Panc1 (cell line): Measurements from ENCODE around the gene LYST. TPM values are rescaled to one million over a fixed set of nuclear protein-coding genes. Genes with fewer than 3 reads are reported as not detected.

ENCODE experiments used
- ATAC-seq: fragments of 200-7000 bp; cut with Tn5 transposase; 2 replicates; pipeline ENCODE4 v1.9.1; 2020; ENCODE audit warnings: mild to moderate bottlenecking, moderate library complexity
- BruUV-seq: library from RNA; stranded (reverse); fragments of 400-500 nt; replicated peaks from 2 replicates; lab custom pipeline; 2021; lab: Mats Ljungman, UMichigan
- CTCF ChIA-PET: fragments of 300-600 bp; sonication (Branson Sonifier 250); formaldehyde crosslinking; loops from one replicate; lab custom pipeline; 2022; ENCODE audit warnings: antibody characterized with exemption; lab: Charles Lee
- POLR2A ChIA-PET: fragments of 300-600 bp; sonication (Branson Sonifier 250); formaldehyde crosslinking; loops from one replicate; lab custom pipeline; 2022; ENCODE audit warnings: antibody characterized with exemption; lab: Charles Lee
- DNase-seq: peaks from one replicate; pipeline ENCODE4 v3.0.0-alpha.2; 2010; ENCODE audit warnings: low read depth, low spot score
- H3K27ac ChIP-seq: 2 replicates; pipeline ENCODE4 v1.5.1; 2011; ENCODE audit warnings: mild to moderate bottlenecking, low read length, inconsistent platforms
- H3K27me3 ChIP-seq: fragments of 200-500 bp; sonication (Bioruptor generic); 2 replicates; pipeline ENCODE4 v1.6.0; 2014; ENCODE audit warnings: low read length, inconsistent platforms; ENCODE audit not compliant: control insufficient read depth, insufficient read depth
- H3K36me3 ChIP-seq: fragments of 200-500 bp; sonication (Bioruptor generic); 2 replicates; pipeline ENCODE4 v1.5.1; 2014; ENCODE audit warnings: inconsistent platforms, mild to moderate bottlenecking, low read length, moderate library complexity; ENCODE audit not compliant: control insufficient read depth, insufficient read depth
- H3K4me1 ChIP-seq: 2 replicates; pipeline ENCODE4 v1.5.1; 2011; ENCODE audit warnings: inconsistent platforms, mild to moderate bottlenecking, low read length, moderate library complexity; ENCODE audit not compliant: control insufficient read depth, insufficient read depth
- H3K4me3 ChIP-seq, 2 experiments: 2 replicates each; pipeline ENCODE4 v1.5.1; 2011 to 2012; ENCODE audit warnings: low read depth in 2 of 2, low read length in 2 of 2, mild to moderate bottlenecking in 2 of 2, inconsistent platforms in 1 of 2, moderate library complexity in 1 of 2
- H3K9me3 ChIP-seq: fragments of 200-500 bp; sonication (Bioruptor generic); 2 replicates; pipeline ENCODE4 v1.5.1; 2014; ENCODE audit warnings: low read depth, mild to moderate bottlenecking, inconsistent platforms, low read length, moderate library complexity; ENCODE audit not compliant: control insufficient read depth, insufficient read depth
- POLR2AphosphoS5 ChIP-seq: IDR thresholded peaks from 2 replicates; pipeline ENCODE4 v1.6.1; 2012; ENCODE audit warnings: mild to moderate bottlenecking, low read depth, low read length, moderate library complexity
- TCF7L2 ChIP-seq: IDR thresholded peaks from 2 replicates; pipeline ENCODE4 v1.6.1; 2011; ENCODE audit warnings: mild to moderate bottlenecking, low read depth, low read length, inconsistent platforms
- in situ Hi-C: cut with HindIII; loops from 2 replicates; pipeline ENCODE4 v1.10.0; 2016; ENCODE audit warnings: low sequenced_read_pairs, low pct_unique_long_range_greater_than_20kb
- intact Hi-C: fragments of 100-400 bp; cut with micrococcal nuclease; formaldehyde crosslinking; loops from one replicate; pipeline ENCODE4 v1.10.0; 2022; ENCODE audit not compliant: unreplicated experiment
- total RNA-seq: library from RNA; stranded (reverse); gene quantifications from one replicate; pipeline ENCODE4 v1.2.1, GENCODE V29; 2021; ENCODE audit not compliant: unreplicated experiment
- TF ChIP-seq, protein P1 (sequence below), 2 experiments: IDR thresholded peaks; 2 replicates each; pipeline ENCODE4 v1.6.1; 2011 to 2012; ENCODE audit warnings: low read depth in 2 of 2, control low read depth in 1 of 2, low read length in 1 of 2, mild to moderate bottlenecking in 1 of 2, moderate library complexity in 1 of 2; ENCODE audit not compliant: insufficient read depth in 1 of 2
- TF ChIP-seq, protein P2 (sequence below): fragments of 450-650 bp; IDR thresholded peaks from 2 replicates; pipeline ENCODE4 v1.5.1; 2017; ENCODE audit warnings: mild to moderate bottlenecking

LYST gene
- total RNA-seq, 1 experiment from 2014 or later: 75.2 TPM

DNA sequence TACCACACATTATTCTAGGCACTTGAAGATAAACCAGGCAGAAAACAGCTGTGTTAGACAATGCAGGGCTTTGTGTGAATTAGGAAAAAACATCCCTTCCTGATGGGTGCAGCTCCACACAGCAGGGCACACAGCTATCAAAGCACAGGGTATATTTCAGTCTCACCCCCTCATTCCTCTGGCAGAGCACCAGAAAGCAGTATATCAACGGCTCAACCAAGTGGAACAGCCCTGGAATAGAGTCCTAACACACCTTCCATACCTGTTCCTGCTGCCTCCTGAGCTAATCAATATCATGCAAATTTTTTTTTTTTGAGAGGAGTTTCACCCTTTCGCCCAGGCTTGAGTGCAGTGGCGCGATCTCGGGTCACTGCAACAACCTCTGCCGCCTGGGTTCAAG is 32.1 kb downstream of the LYST start:
- Histone ChIP-seq H3K4me3 (peak overlapping the region; percentile 21 to 30), H3K4me1 (peaks cover 33% of the 10 kb centered on the region), H3K27ac (peak overlapping the region; percentile 84), H3K9me3 (no peaks in the 10 kb centered on the region), H3K36me3 (peaks cover 11% of the 10 kb centered on the region), H3K27me3 (no peaks in the 10 kb centered on the region)
- in situ Hi-C loops (no loop called here), intact Hi-C loops (no loop called here)
- ChIA-PET CTCF (interaction anchor here (0.9 to 1.3 kb wide), 3 partner anchors 10 to 137 kb away, joined by 3 to 5 read pairs (median 4); no protein-coding TSS in a partner anchor), POLR2A (interaction anchor here (0.5 to 0.6 kb wide), 2 partner anchors 205 to 766 kb away, joined by 3 to 8 read pairs; no protein-coding TSS in a partner anchor)
- TF ChIP-seq, protein P1, sequence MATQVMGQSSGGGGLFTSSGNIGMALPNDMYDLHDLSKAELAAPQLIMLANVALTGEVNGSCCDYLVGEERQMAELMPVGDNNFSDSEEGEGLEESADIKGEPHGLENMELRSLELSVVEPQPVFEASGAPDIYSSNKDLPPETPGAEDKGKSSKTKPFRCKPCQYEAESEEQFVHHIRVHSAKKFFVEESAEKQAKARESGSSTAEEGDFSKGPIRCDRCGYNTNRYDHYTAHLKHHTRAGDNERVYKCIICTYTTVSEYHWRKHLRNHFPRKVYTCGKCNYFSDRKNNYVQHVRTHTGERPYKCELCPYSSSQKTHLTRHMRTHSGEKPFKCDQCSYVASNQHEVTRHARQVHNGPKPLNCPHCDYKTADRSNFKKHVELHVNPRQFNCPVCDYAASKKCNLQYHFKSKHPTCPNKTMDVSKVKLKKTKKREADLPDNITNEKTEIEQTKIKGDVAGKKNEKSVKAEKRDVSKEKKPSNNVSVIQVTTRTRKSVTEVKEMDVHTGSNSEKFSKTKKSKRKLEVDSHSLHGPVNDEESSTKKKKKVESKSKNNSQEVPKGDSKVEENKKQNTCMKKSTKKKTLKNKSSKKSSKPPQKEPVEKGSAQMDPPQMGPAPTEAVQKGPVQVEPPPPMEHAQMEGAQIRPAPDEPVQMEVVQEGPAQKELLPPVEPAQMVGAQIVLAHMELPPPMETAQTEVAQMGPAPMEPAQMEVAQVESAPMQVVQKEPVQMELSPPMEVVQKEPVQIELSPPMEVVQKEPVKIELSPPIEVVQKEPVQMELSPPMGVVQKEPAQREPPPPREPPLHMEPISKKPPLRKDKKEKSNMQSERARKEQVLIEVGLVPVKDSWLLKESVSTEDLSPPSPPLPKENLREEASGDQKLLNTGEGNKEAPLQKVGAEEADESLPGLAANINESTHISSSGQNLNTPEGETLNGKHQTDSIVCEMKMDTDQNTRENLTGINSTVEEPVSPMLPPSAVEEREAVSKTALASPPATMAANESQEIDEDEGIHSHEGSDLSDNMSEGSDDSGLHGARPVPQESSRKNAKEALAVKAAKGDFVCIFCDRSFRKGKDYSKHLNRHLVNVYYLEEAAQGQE (IDR thresholded peaks at IDR 0.05; ENCODE audit: insufficient read depth in 1 of 2, low read depth in 2 of 2, low read length in 1 of 2): no peak
- TF ChIP-seq POLR2AphosphoS5 (no peak), TCF7L2 (no peak)
- TF ChIP-seq, protein P2, sequence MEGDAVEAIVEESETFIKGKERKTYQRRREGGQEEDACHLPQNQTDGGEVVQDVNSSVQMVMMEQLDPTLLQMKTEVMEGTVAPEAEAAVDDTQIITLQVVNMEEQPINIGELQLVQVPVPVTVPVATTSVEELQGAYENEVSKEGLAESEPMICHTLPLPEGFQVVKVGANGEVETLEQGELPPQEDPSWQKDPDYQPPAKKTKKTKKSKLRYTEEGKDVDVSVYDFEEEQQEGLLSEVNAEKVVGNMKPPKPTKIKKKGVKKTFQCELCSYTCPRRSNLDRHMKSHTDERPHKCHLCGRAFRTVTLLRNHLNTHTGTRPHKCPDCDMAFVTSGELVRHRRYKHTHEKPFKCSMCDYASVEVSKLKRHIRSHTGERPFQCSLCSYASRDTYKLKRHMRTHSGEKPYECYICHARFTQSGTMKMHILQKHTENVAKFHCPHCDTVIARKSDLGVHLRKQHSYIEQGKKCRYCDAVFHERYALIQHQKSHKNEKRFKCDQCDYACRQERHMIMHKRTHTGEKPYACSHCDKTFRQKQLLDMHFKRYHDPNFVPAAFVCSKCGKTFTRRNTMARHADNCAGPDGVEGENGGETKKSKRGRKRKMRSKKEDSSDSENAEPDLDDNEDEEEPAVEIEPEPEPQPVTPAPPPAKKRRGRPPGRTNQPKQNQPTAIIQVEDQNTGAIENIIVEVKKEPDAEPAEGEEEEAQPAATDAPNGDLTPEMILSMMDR: no peak
- BruUV-seq: no TSS peak
- DNase-seq (no peak), ATAC-seq (peak; percentile 76)

DNA sequence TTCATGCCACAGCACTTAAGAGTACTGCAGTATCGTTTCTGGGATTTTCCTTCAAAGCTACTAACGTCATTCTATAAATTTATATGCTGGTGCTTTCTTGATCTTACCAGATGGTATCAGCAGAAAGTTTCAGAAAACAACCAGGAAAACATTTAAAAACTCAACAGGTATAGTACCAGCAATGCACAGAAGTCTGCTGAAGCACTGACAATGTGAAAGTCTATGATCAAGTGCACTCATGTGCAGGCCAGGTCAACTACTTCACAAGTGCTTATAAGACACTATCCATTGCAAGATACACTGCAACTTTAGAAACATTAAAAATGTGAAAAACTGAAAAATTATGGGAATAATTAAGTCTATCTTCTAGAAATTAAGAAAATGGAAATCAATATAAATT is 34.7 kb downstream of the LYST start:
- Histone ChIP-seq H3K4me3 (no peak overlapping the region), H3K9me3 (no peaks in the 10 kb centered on the region), H3K4me1 (peaks cover 33% of the 10 kb centered on the region), H3K27me3 (no peaks in the 10 kb centered on the region), H3K27ac (no peak overlapping the region), H3K36me3 (peaks cover 23% of the 10 kb centered on the region)
- ATAC-seq (no peak), DNase-seq (no peak)
- ChIA-PET POLR2A (no interaction called here), CTCF (interaction anchor here (1.9 kb wide), 1 partner anchor 140 kb away, joined by 5 read pairs; no protein-coding TSS in a partner anchor)
- in situ Hi-C loops (no loop called here), intact Hi-C loops (no loop called here)
- TF ChIP-seq, protein P1 (IDR thresholded peaks at IDR 0.05; ENCODE audit: insufficient read depth in 1 of 2, low read depth in 2 of 2, low read length in 1 of 2): no peak
- TF ChIP-seq, protein P2: no peak
- no peak for TF ChIP-seq TCF7L2
- TF ChIP-seq POLR2AphosphoS5: no peak
- BruUV-seq: no TSS peak
